Retinal pigment epithelial cell (primary cell): Measurements from ENCODE around the gene TMEM44.

ENCODE experiments used
- DNase-seq: peaks from one replicate; pipeline ENCODE4 v3.0.0-alpha.2; 2010; ENCODE audit warnings: low read depth
- H3K4me3 ChIP-seq: 2 replicates; pipeline ENCODE4 v1.5.1; 2011; ENCODE audit warnings: mild to moderate bottlenecking, low read length, control low read depth, moderate library complexity
- CTCF ChIP-seq: conservative IDR thresholded peaks from 2 replicates; pipeline ENCODE4 v1.5.1; 2011; ENCODE audit warnings: low read depth, low read length, control low read depth, inconsistent platforms

Gene TMEM44

GRCh38 chr3:194661946-194662345, 28.7 kb upstream of the TMEM44 start:
- TF ChIP-seq CTCF, result no peak
- no peak overlapping the region for H3K4me3 ChIP-seq
- no peak for DNase-seq

GRCh38 chr3:194661374-194661773, 28.2 kb upstream of the TMEM44 start:
- no peak overlapping the region for H3K4me3 ChIP-seq
- TF ChIP-seq CTCF, result no peak
- DNase-seq, result no peak

GRCh38 chr3:194659778-194660177, 26.6 kb upstream of the TMEM44 start:
- no peak overlapping the region for H3K4me3 ChIP-seq
- DNase-seq, result no peak
- no peak for TF ChIP-seq CTCF

GRCh38 chr3:194658477-194659242, 25.4 kb upstream of the TMEM44 start:
- TF ChIP-seq CTCF, result no peak
- DNase-seq, result no peak

GRCh38 chr3:194657439-194657838, 24.2 kb upstream of the TMEM44 start:
- no peak overlapping the region for H3K4me3 ChIP-seq
- TF ChIP-seq CTCF, result no peak
- no peak for DNase-seq

More at GRCh38 chr3:194658477-194659242, 25.4 kb upstream of the TMEM44 start:
- no peak overlapping the region for H3K4me3 ChIP-seq

- DNase-seq, result no peak
- TF ChIP-seq CTCF, result no peak
- no peak overlapping the region for H3K4me3 ChIP-seq
Observed at GRCh38 chr3:194654443-194654842, 21.2 kb upstream of the TMEM44 start.

GRCh38 chr3:194647747-194648146, 14.5 kb upstream of the TMEM44 start:
- no peak for TF ChIP-seq CTCF
- no peak overlapping the region for H3K4me3 ChIP-seq
- no peak for DNase-seq
